ENCODE measurements around the gene IL3.

- TF ChIP-seq CTCF (IDR thresholded peaks at IDR 0.05) = no peak
- TF ChIP-seq POLR2A (IDR thresholded peaks at IDR 0.05) = no peak
These were observed 1.3 kb upstream of the IL3 start for GRCh38 chr5:132059043-132059695.
